Stimulated activated CD4-positive, alpha-beta T cell treated with anti-CD3 and anti-CD28 coated beads, Interleukin-2, amount 100 ng/mL, for 4 hours (primary cell): Measurements from ENCODE around the gene POFUT2.

ENCODE experiments used
- DNase-seq: peaks from one replicate; pipeline ENCODE4 v3.0.0-alpha.2; 2020; ENCODE audit warnings: low read depth

POFUT2 gene, protein sequence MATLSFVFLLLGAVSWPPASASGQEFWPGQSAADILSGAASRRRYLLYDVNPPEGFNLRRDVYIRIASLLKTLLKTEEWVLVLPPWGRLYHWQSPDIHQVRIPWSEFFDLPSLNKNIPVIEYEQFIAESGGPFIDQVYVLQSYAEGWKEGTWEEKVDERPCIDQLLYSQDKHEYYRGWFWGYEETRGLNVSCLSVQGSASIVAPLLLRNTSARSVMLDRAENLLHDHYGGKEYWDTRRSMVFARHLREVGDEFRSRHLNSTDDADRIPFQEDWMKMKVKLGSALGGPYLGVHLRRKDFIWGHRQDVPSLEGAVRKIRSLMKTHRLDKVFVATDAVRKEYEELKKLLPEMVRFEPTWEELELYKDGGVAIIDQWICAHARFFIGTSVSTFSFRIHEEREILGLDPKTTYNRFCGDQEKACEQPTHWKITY

DNA sequence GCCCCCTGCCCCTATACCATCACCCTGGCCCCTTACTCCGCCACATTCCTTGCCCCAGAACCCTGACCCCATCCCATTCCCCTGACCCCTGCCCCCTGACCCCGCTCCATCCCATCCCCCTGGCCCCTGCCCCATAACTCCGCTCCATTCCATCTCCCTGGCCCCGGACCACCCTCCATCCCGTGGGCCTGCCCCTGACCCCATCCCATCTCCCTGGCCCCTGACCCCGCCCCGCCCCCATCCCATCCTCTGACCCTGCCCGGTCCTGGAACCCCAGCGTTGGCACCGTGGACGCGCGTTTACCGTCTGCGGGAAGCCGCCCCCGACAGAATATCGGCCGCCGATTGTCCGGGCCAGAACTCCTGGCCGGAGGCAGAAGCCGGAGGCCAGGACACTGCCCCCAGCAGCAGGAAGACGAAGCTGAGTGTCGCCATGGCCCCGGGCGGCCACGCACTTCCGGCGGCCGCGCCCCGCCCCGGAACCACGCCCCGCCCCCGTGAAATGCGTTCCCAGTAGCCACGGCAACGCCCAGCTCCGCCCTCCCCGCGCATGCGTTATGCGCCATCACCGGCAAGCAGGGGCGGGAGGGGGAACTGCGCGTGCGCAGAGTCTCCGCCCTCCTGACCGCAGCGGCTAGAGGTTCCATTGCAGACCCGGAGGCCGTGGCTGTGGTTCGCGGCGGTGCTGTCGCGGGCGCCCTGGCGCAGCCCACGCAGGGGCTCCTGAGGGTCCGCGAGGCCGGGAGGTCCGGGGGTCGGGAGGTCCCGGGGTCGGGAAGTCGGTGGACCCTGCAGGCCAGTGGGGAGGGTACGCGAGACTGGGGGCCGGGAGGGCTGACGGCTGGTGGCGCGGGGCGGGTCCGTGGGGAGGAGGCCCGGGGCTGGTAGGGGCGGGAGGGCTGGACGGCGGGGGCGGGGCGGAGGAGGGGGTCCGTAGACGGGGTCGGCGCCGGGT, at the start of gene POFUT2:
POFUT2 (minus strand) TSS at position 458 of the 954 bp plus-strand sequence; CDS start at position 434, 24 bp downstream.
- peak; percentile 97 for DNase-seq

DNA sequence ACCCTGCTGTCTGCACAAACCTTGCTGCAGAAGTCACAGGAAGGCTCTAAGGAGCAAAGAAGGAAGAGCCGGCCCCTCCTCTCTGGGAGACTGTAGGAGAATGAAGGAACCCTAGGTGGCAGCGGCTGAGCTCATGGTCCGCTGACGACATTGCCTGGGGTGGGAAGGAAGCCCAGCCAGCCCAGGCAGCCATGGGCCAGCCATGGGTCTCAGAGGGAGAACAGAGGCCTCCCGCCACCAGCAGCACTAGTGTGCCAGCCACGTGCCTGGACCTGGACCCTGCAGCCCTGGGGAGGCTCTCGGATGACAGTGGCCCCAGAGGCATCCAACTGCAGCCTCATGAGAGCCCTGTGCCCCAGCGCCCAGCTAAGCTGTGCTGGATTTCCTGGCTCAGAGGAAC, 49.2 kb upstream of the POFUT2 start:
- no peak for DNase-seq

DNA sequence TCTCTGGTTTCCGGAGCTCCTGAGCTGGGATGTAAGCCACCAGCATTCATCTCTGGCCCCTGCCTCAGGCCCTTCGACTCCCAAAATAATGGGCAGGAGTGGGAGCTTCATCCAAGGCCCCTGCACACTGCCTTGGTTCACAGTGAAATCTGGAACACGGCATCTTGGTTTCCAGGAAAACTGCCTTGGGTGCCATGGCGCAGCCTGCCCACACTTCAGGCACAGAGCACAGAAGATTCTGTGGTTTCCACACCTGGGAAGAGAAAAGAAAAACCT, 48.8 kb upstream of the POFUT2 start:
- no peak for DNase-seq

DNA sequence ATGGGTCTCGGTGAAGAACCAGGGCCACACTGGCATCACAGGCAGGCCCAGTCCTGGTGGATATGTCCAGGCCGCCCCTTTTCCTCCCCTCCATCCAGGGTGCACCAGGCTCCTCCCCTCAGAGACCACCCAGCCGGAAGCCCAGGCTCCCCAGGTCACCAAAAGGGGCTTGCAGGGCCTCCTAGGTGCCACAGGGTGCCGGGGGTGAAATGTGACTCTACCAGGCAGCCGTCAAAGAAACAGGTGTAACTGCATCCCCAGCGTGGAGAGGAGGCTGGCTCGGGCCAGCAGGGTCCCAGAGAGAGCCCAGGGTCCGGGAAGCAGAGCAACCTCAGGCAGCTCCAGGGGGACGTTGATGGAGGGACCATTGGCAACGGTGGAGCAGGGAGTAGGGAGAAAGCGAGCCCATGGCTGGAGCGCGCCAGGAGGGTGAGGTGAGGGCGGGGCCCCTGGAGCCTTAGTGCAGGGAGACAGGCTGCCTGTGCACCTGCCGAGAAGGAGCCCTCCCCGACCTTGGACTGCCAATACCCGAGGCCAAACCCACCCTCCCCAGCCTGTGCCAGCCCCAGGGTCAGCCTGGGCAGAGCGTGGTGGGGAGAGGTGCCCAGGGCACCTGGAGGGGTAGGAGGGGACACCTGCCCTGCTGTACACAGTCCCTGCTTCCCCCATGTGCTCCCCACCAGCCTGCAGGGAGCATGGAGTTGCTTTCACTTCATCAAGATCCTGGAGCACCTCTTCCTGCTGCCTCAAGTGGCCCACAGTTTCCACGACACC, 48.3 kb upstream of the POFUT2 start:
- no peak for DNase-seq

DNA sequence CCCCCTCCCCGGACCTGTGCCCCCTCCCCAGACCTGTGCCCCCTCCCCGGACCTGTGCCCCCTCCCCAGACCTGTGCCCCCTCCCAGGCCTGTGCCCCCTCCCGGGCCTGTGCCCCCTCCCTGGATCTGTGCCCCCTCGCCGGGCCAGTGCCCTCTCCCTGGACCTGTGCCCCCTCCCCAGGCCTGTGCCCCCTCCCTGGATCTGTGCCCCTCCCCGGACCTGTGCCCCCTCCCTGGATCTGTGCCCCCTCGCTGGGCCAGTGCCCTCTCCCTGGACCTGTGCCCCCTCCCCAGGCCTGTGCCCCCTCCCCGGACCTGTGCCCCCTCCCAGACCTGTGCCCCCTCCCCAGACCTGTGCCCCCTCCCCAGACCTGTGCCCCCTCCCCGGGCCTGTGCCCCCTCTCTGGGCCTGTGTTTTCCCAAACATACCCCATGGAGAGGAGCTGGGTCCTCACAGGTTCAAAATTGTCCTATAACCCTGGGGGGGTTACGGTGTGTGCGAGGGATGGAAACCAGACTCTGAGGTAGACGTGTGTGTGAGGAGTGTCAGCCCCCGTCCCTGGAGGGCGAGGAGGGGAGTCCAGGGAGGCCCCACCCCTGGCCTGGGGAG, 47.6 kb upstream of the POFUT2 start:
- no peak for DNase-seq

DNA sequence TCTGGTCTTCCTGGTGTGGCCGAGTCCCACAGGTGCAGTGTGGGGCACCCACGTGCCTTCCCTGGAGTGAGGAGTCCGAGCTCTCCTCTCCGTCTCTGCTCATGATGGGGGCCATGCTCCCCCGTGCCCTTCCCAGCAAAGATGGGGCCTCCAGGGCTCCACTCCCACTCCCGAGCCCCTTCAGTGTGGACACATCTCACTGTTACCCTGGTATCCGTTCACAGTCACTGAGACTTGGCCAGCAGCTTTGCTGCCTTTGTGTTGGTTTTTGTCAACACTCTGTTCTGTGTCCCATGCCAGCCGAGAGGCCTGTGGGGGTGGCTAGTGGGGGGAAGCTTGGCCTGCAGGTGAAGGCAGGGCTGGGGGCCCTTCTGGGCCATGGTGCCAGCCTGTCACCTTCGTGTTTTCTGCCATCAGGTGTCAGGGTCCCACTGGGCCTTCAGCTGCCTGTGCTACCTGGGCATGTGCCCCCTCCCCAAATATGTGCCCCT, 46.9 kb upstream of the POFUT2 start:
- no peak for DNase-seq

DNA sequence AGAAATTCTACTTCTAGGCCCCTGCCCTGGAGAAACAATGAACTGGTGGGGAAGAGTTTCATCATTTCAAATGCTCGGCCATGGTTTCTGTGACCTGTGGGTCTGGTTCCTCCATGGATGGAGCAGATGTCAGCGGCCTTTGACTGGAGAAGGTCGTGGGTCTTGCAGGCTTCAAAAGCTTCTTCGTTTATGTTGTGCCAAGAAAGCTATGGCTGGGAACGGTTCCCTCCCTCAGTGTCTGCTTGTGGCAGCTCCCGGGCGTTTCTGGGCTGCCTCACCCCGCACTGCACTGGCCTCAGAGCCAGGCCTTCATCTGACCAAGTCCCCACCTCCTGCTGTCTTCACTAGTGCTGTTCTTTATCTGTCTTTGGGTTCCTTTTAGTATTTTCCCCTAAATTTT, 46.4 kb upstream of the POFUT2 start:
- no peak for DNase-seq

DNA sequence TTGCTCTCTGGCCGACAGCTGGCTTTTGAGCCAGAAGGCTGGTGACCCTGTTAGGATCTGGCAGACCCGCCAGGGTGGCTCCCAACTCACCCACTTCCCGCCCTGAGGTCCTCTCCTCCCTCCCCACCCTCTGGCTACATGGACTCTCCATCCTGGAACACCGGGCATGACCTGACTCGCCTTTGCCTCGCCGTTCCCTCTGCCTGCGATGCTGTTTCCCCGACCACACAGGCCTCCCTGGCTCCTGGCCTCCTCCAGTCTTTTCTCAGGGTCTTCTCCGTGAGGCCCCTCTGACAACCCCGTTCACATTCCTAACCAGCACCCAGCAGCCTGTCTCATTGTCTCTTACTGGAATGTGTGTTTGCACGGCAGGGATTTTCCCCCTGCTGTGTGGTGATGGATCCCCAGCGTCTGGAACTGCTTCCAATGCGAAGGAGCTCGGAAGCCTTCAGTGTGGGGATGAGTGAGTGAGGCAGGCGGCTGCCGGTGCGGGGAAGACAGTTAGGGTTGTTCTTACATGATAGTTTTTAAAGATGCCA, 46.0 kb upstream of the POFUT2 start:
- no peak for DNase-seq

DNA sequence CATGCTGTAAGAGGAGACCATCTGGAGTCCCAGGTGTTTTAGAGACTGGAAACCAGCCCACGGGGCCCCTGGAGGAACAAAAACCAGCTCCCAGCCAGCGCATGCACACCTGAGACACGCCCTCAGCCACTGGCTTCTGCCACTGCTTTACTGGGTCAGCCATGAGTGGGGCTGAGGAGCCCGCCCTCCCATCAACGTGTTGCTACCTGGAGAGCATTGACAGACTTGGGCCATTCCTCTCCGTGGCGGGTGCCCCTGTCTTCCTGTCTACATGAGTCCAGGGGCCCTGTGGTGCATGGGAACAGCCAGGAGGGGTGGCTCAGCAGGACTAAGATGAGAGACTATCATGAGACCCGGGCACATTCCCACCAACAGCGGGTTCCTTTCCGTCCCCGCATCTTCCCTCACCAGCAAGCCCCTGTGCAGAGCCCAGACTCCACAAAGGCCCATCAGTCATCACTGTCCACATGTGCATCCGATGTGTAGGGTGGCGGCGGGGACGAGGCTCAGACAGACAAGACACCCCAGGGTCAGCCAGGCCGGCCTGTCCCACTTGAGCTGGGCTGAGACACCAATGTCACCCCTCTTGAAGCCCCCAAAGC, 45.4 kb upstream of the POFUT2 start:
- DNase-seq, result no peak

DNA sequence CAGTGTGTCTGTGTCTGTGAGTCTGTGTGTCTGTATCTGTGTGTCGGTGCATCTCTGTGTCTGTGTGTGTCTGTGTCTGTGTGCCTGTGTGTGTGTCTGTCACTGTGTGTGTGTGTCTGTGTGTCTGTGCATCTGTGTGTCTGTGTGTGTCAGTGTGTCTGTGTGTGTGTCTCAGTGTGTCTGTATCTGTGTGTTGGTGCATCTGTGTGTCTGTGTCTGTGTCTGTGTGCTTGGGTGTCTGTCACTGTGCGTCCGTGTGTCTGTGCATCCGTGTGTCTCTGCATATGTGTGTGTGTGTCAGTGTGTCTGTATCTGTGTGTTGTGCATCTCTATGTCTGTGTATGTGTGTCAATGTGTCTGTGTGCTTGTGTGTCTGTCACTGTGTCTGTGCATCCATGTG, 44.7 kb upstream of the POFUT2 start:
- no peak for DNase-seq

DNA sequence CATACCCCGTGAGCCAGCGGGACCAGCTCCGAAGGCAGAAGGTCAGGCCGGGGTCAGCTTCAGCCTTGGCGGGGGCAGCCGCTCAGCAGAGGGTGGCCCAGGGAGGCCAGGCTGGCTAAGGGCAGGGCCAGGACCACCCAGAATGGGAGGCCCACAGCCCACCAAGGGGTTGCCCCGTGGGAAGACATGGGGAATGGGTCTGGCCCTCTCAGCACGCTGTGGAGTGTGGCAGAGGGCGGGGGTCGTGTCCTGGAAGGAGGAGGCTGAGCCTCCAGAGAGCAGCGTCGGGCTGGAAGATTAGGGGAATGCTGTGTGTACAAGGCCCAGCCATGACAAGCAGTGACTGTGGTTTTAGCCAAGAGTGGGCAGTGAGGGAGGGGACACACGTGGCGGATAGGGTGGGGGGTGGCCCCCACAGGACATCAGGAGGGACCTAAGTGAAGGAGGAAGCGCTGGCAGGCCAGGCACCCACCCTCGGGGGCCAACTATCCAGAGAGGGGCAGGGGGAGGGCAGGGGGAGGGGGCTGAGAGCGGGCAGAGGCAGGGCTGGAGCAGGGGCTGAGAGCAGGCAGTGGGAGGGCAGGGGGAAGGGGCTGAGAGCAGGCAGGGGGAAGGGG, 43.9 kb upstream of the POFUT2 start:
- DNase-seq, result no peak

DNA sequence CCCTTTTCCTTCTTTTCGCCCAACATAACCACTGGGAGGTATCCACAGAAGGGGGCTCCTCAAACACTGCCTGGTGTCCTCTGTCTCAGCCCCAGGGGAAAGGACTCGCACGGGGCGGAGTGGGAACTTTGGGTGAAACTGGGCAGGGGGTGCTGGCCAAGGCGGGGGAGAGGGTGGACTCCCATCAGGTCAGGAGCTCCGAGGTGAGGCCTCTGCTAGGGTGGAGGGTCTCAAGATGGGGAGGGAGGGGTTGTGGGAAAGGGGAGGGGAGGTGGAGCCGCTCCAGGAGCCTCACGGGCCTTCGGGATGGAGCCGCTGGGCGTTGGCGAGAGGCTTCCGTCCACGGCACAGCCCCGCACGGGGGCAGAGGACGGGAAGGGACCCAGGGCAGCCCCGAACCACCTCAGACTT, 43.2 kb upstream of the POFUT2 start:
- no peak for DNase-seq

DNA sequence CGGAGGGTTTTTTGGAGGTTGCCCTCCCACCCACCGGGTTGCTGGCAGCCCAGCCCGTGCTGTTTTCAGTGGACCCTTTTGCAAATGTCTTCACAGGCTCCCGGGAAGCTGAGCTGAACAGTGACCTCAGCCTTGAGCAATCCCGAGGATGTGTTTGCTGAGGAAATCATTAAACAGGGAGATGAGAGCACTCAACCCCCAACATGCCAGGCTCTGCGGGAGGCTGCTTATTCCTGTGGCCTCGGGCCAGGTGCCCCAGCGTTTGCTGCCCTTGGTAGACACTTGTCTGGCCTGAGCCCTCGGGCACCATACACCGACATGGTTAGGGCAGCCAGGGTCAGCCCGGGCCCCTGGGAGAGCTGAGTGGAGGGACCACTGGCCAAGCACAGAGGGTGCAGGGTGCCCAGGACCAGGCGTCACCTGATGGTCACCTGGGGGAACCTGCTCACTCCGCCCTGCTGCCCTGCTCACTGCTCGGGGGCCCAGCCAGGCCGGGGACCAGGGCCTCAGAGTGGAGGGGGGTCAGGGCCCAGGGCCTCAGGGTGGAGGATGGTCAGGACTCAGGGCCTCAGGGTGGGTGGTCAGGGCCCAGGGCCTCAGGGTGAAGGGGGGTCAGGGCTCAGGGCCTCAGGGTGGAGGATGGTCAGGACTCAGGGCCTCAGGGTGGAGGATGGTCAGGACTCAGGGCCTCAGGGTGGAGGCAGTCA, 42.5 kb upstream of the POFUT2 start:
- DNase-seq, result no peak

DNA sequence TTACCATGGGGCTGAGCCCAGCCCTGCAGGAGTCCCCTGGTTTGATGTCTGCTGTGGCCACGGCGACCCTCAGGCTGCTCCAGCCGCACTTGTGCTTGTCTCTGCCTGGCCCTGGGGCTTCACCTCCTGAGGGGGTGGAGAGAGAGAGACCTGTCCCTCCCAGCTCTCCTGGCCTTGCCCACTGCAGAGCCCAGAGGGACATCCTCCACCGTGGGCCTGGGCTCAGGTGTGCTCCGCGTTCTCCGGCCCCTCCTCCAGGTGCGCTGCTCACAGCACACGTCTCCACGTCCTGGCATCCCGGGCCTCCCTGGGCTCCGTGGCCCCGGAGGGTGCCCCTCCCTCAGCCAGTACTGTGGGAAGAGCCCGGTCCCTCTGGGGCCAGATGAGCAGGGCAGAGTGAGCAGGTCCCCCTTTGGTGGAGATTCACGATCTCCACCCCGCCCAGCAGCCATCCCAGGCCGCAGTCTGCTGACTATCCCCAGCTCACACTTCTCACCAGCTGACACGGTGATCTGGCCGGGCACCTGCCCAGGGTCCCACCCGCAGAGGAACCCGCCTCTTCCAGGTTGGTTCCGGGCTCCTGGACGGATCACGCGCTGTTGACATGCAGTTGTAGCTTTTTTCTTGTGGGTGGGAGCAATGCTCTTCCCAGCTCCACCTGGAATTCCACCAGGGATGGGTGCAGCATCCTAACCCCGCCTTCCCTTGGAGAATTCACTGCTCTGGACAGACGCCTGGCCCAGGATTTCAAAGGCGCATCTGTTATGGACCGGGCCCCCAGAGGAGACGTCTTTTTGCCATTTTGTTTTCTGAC, 41.8 kb upstream of the POFUT2 start:
- DNase-seq, result no peak

DNA sequence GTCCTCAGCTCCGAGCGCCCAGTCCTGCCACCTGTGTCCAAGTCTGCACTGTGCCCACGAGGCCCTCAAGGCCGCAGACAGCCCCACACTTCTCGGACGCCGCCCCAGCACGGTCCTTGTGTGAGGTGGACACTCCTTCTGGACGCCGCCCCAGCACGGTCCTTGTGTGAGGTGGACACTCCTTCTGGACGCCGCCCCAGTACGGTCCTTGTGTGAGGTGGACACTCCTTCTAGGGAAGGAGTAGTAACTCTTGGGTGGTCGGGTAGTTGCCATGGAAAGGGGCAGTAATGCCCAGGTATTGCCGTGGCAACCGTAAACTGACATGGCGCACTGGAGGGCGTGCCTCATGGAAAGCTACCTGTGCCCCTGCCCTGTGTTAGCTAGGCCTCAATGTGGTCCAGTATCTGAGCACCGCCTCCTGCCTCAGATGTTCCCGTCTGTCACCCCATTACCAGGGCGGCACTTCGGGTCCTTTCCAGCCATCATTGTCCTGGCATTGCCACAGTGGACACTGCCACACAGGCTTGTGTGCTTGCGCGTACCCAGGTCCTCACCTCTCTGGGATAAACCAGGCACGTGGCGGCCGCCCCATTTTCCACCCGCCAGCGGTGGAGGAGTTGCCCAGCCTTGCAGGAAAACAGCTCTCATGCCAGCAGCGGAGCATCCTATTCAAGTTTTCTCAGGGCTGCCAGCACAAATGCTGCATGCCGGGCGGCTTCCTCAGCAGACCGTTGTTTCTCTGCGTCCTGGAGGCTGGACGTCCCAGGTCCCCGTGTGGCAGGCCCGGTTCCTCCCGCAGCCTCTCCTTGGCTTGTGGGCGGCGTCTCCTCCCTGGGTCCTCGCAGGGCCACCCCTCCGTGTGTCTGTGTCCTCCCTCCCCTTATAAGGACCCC, 40.8 kb upstream of the POFUT2 start:
- no peak for DNase-seq

DNA sequence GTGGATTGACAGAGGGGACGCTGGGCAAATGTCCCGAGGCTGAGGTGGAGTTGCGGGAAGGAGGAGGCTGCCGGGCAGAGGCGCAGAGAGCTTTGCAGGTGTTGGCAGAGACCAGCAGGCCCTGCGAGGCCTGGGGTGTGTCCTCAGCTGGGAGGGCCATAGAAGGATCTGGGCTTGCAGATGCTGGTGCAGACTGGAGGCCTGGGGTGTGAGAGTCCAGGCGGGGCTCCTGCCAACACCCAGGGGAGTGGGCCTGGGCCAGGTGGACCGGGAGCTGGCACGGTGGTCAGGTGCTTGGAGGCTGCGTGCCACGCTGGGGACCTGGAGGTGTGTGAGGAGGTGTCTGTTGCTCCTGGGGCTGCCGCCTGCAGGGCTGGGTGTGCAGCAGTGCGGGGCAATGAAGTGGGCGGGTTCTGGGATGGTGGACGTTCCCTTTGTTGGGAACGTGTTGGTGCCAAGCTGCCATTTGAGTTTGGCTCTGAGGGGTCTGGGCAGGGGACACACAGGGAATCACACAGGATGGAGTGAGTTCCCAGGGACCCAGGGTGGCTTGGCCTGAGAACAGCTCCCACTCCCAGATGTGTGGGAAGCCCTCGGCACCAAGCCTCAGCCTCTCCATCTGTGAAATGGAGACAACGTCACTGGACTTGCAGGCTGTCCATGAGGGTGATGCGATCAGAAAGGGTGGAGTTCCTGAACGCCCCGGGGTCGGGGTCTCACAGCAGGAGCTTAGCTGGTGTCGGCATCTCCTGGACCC, 39.9 kb upstream of the POFUT2 start:
- DNase-seq, result no peak

DNA sequence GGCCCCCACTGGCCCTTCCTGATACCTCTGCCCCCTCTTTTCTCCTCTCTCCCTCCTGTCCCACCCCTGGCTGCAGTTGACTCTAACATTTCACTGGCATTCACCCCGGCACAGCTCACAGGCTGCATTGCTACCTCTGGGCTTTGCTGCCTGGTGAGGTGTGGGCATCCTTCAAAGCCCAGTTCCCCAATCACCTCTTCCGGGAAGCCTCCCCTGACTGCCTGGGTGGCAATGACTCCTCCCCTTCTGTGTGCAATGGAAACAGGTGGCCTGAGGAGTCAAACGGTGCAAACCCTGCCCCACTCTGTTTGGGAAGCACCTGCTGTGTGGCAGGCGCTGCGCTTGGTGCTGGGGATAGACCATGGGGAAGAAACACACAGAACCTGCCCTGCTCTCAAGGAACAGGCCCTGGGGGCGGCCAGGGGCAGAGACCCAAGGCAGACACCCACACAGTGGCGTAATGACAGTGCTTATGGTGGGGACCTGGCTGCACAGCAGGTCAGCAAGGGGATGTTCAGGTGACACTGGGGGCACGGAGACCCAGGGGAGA, 39.3 kb upstream of the POFUT2 start:
- no peak for DNase-seq
